ENCODE measurements around the gene CCDC34.

GRCh38 chr11:27293515-27294417, 69.2 kb downstream of the CCDC34 start:
- TF ChIP-seq CTCF (IDR thresholded peaks at IDR 0.05; ENCODE audit: low read length), result no peak
- no peak for TF ChIP-seq EZH2 (IDR thresholded peaks at IDR 0.05; ENCODE audit: borderline replicate concordance, low read length)

Data from OCI-LY1 (cell line).